NT2/D1 (cell line): ENCODE results near the gene MRPL58.
"Not testable (repeated sequence)": the region's sequence is repeated elsewhere in the genome, so short reads cannot be mapped to it uniquely, and the experiment has no call there.

Source experiments
- DNase-seq: peaks from one replicate; pipeline ENCODE4 v3.0.0-alpha.2; 2011; ENCODE audit warnings: low read depth, low spot score
- H3K27me3 ChIP-seq: 2 replicates; pipeline ENCODE4 v1.6.0; 2011; ENCODE audit warnings: mild to moderate bottlenecking; ENCODE audit not compliant: insufficient read length, insufficient read depth
- H3K36me3 ChIP-seq: 2 replicates; pipeline ENCODE4 v1.6.1; 2011; ENCODE audit warnings: mild to moderate bottlenecking, low read length, mixed read lengths; ENCODE audit not compliant: insufficient read depth, insufficient read length
- H3K4me1 ChIP-seq: 2 replicates; pipeline ENCODE4 v1.5.1; 2011; ENCODE audit not compliant: insufficient read depth, insufficient read length
- H3K4me3 ChIP-seq: 2 replicates; pipeline ENCODE4 v1.5.1; 2011; ENCODE audit warnings: low read depth; ENCODE audit not compliant: insufficient read length
- H3K9ac ChIP-seq: 2 replicates; pipeline ENCODE4 v1.6.0; 2011; ENCODE audit warnings: low read depth; ENCODE audit not compliant: insufficient read length
- H3K9me3 ChIP-seq: 2 replicates; pipeline ENCODE4 v1.5.1; 2011; ENCODE audit warnings: mild to moderate bottlenecking, low read length; ENCODE audit not compliant: insufficient read depth
- SUZ12 ChIP-seq: IDR thresholded peaks from 2 replicates; pipeline ENCODE4 v1.6.1; 2011; ENCODE audit not compliant: insufficient read length, insufficient read depth; ENCODE audit errors: extremely low read depth
- YY1 ChIP-seq: IDR thresholded peaks from 2 replicates; pipeline ENCODE4 v1.6.1; 2011; ENCODE audit not compliant: insufficient read length, insufficient read depth
- ZNF274 ChIP-seq: IDR thresholded peaks from 2 replicates; pipeline ENCODE4 v1.6.1; 2011; ENCODE audit warnings: mild to moderate bottlenecking, low read depth, low read length

The MRPL58 gene

GRCh38 chr17:75019710-75020109 lies 7.2 kb downstream of the MRPL58 start:
- Histone ChIP-seq H3K4me3 (no peak overlapping the region), H3K27me3 (no peaks in the 10 kb centered on the region), H3K9ac (no peak overlapping the region), H3K9me3 (peaks cover 2% of the 10 kb centered on the region; the same call in 1 of the 2 replicates), H3K4me1 (no peaks in the 10 kb centered on the region), H3K36me3 (peaks cover 67% of the 10 kb centered on the region)
- DNase-seq: no peak
- TF ChIP-seq ZNF274 (no peak), YY1 (no peak), SUZ12 (no peak)

DNA sequence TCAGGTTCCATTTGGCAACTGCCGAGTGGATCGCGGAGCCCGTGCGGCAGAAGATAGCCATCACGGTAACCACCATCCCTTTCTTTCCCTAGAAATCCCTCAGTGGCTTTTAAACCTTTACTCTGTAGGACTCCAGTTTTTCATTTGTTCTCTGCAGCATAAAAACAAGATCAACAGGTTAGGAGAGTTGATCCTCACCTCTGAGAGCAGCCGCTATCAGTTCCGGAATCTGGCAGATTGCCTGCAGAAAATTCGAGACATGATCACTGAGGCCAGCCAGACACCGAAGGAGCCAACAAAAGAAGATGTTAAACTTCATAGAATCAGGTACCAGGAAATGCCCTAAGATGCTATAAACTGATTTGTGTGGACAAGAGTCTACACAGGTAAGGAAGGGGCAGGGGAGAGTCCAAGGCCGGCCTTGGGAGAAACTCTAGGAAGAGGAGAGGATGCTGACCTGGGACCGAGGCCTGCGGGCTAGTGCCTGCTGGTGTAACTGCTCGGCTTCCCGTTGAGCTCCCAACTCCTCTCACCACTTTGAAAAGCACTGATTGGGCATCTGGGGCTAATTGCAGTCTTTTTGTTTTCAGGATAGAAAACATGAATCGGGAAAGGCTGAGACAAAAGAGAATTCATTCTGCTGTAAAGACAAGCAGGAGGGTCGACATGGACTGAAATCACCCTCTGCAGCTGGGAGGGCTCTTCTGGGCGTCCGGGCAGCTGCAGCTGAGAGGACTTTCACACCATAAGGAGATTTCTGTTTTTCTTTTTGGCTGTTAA lies 8.1 kb downstream of the MRPL58 start:
- peaks cover 67% of the 10 kb centered on the region for H3K36me3 ChIP-seq
- H3K9ac ChIP-seq: no peak overlapping the region
- DNase-seq: no peak
- H3K4me1 ChIP-seq: no peaks in the 10 kb centered on the region
- no peaks in the 10 kb centered on the region for H3K27me3 ChIP-seq
- H3K4me3 ChIP-seq: no peak overlapping the region
- no peak for TF ChIP-seq ZNF274
- TF ChIP-seq SUZ12: no peak
- no peak for TF ChIP-seq YY1
- H3K9me3 ChIP-seq: peaks cover 8% of the 10 kb centered on the region; the same call in 1 of the 2 replicates

GRCh38 chr17:75024686-75025397 lies 12.4 kb downstream of the MRPL58 start:
- no peak for DNase-seq

DNA sequence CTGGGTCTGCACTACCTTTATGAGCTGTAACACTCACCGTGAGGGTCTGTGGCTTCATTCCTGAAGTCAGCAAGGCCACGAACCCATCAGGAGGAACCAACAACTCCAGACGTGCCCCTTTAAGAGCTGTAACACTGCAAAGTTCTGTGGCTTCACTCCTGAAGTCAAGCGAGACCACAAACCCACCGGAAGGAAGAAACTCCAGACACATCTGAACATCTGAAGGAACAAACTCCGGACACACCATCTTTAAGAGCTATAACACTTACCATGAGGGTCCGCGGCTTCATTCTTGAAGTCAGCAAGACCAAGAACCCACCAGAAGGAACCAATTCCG lies 12.9 kb downstream of the MRPL58 start:
- H3K4me1 ChIP-seq, H3K27me3 ChIP-seq, H3K9ac ChIP-seq, DNase-seq, H3K4me3 ChIP-seq: not testable (repeated sequence)
- H3K36me3 ChIP-seq: peaks cover 30% of the 10 kb centered on the region
- H3K9me3 ChIP-seq: peaks cover 21% of the 10 kb centered on the region

More at GRCh38 chr17:75024686-75025397, 12.4 kb downstream of the MRPL58 start:
- H3K9ac ChIP-seq: no peak overlapping the region
- H3K36me3 ChIP-seq: peaks cover 35% of the 10 kb centered on the region
- TF ChIP-seq YY1 (no peak), ZNF274 (no peak), SUZ12 (no peak)
- H3K27me3 ChIP-seq: no peaks in the 10 kb centered on the region
- H3K4me3 ChIP-seq: no peak overlapping the region
- H3K4me1 ChIP-seq: no peaks in the 10 kb centered on the region
- peaks cover 16% of the 10 kb centered on the region for H3K9me3 ChIP-seq

- H3K4me3 ChIP-seq, H3K27me3 ChIP-seq, H3K4me1 ChIP-seq, H3K9ac ChIP-seq, DNase-seq: not testable (repeated sequence)
- Histone ChIP-seq H3K9me3 (peaks cover 33% of the 10 kb centered on the region), H3K36me3 (peaks cover 17% of the 10 kb centered on the region)
Observed at GRCh38 chr17:75026650-75027049, 14.2 kb downstream of the MRPL58 start.

DNA sequence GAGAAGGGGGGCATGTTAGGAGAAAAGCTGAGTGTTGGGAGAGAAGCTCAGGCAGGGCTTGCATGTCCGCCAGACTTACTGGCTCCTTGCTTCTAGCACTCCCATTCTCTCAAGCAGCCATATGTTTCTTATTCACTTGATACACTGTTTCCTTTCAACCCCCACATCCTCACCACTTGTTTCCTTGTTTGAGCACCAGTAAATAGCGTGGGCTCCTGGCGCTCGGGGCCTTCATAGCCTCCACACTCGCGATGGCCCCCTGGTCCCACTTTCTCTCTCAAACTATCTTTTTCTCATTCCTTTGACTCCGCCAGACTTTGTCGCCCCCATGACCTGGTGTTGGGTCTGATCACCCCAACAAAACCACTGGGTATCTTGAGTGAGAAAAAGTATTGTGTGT lies 17.7 kb downstream of the MRPL58 start:
- Histone ChIP-seq H3K4me3 (no peak overlapping the region), H3K4me1 (peaks cover 3% of the 10 kb centered on the region), H3K9ac (no peak overlapping the region), H3K27me3 (no peaks in the 10 kb centered on the region), H3K36me3 (peaks cover 2% of the 10 kb centered on the region), H3K9me3 (peaks cover 27% of the 10 kb centered on the region)
- no peak for DNase-seq
- TF ChIP-seq SUZ12: no peak
- no peak for TF ChIP-seq ZNF274
- no peak for TF ChIP-seq YY1

DNA sequence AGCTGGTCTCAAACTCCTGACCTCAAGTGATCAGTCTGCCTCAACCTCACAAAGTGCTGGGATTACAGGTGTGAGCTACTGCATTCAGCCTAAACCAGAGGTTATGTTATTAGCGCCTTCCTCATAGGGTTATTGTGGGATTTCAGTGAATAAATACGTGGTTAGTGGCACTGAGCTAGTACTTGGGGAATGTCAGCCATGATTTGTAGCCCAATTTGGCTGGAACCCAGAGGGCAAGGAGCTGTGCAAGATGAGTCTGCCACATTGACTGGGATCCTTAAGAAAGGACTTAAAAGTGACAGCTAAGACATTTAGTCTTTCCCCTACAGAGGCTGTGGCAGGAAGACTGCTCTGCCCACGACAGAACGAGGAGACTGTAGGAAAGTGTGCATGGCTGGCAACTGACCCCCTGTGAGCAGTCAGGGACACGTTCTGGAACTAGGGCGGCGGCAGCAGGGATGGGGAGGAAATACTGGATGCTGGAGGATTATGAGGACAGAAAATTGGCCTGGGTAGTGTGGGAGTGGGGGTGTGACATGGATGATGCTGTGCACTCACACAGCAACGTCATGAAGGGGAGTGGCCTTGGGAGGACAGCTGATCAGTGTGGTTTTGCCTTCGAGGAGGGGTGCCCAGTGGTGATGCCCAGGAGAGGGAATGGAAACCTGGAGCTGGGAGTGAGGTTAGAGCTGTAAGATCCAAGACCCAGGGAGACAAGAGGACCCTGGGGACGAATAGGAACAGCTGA lies 19.7 kb downstream of the MRPL58 start:
- Histone ChIP-seq H3K4me3 (no peak overlapping the region), H3K4me1 (peaks cover 9% of the 10 kb centered on the region), H3K9me3 (peaks cover 25% of the 10 kb centered on the region), H3K27me3 (no peaks in the 10 kb centered on the region), H3K9ac (peak overlapping the region; percentile 2), H3K36me3 (peaks cover 6% of the 10 kb centered on the region)
- TF ChIP-seq ZNF274: no peak
- TF ChIP-seq SUZ12: no peak
- TF ChIP-seq YY1: no peak
- no peak for DNase-seq
